Left ventricle myocardium inferior (tissue), 1 donor: ENCODE data around the gene ZBTB49. TPM values are rescaled to one million over a fixed set of nuclear protein-coding genes. Genes with fewer than 3 reads are reported as not detected.

Experiments used
- DNase-seq: peaks from one replicate; pipeline ENCODE4 v3.0.0-alpha.2; 2020
- H3K27ac ChIP-seq: fragments of 200-600 bp; replicated peaks from 2 replicates; pipeline ENCODE4 v1.8.0; 2021
- H3K27me3 ChIP-seq: fragments of 200-600 bp; 2 replicates; pipeline ENCODE4 v1.8.0; 2021; ENCODE audit warnings: low read depth
- H3K36me3 ChIP-seq: fragments of 200-600 bp; 2 replicates; pipeline ENCODE4 v1.8.0; 2021
- H3K4me1 ChIP-seq: fragments of 200-600 bp; 2 replicates; pipeline ENCODE4 v1.8.0; 2021
- H3K4me3 ChIP-seq: fragments of 200-600 bp; 2 replicates; pipeline ENCODE4 v1.8.0; 2021; ENCODE audit warnings: mild to moderate bottlenecking, moderate library complexity
- H3K9me3 ChIP-seq: fragments of 200-600 bp; replicated peaks from 2 replicates; pipeline ENCODE4 v1.8.0; 2021
- CTCF ChIP-seq: fragments of 200-600 bp; IDR thresholded peaks from 2 replicates; pipeline ENCODE4 v1.8.0; 2021; ENCODE audit warnings: antibody characterized with exemption, mild to moderate bottlenecking, borderline replicate concordance
- intact Hi-C: fragments of 100-400 bp; cut with micrococcal nuclease; formaldehyde crosslinking; loops from one replicate; pipeline ENCODE4 v1.11.0; 2022
- total RNA-seq: library from RNA; stranded (reverse); fragmentation: NEBNext Ultra II Directional; extraction: Animal tissue kit (Norgen Biotek cat#: 25700); gene quantifications from one replicate; pipeline ENCODE4 v1.2.1, GENCODE V29; 2021
- donor health status: DM: no; HTN: yes; CAD: no; lungs with severe emphysema.

Gene ZBTB49
- total RNA-seq, 1 donor from 2014 or later = 1.9 TPM

GRCh38 chr4:4299006-4299405, 9.0 kb downstream of the ZBTB49 start:
- intact Hi-C loops = no loop called here
- H3K4me3 ChIP-seq = no peak overlapping the region
- H3K27me3 ChIP-seq = no peaks in the 10 kb centered on the region
- no peak overlapping the region for H3K27ac ChIP-seq
- TF ChIP-seq CTCF = no peak
- DNase-seq = no peak
- no peaks in the 10 kb centered on the region for H3K9me3 ChIP-seq
- H3K4me1 ChIP-seq = peaks cover 11% of the 10 kb centered on the region
- peaks cover 31% of the 10 kb centered on the region for H3K36me3 ChIP-seq

- Histone ChIP-seq H3K9me3 (no peaks in the 10 kb centered on the region), H3K4me3 (no peak overlapping the region), H3K4me1 (peaks cover 11% of the 10 kb centered on the region), H3K27me3 (no peaks in the 10 kb centered on the region), H3K36me3 (peaks cover 50% of the 10 kb centered on the region), H3K27ac (peak overlapping the region; percentile 7)
- no peak for TF ChIP-seq CTCF
- intact Hi-C loops = no loop called here
- DNase-seq = no peak
Observed at GRCh38 chr4:4302001-4302400, 11.9 kb downstream of the ZBTB49 start.

- peak overlapping the region; percentile 7 for H3K27ac ChIP-seq
- no peak overlapping the region for H3K4me3 ChIP-seq
- peaks cover 11% of the 10 kb centered on the region for H3K4me1 ChIP-seq
- H3K27me3 ChIP-seq = no peaks in the 10 kb centered on the region
- no peak for DNase-seq
- no peaks in the 10 kb centered on the region for H3K9me3 ChIP-seq
- intact Hi-C loops = no loop called here
- peaks cover 54% of the 10 kb centered on the region for H3K36me3 ChIP-seq
- TF ChIP-seq CTCF = no peak
Observed at GRCh38 chr4:4302416-4302815, 12.4 kb downstream of the ZBTB49 start.

GRCh38 chr4:4306920-4307319, 16.9 kb downstream of the ZBTB49 start:
- peaks cover 9% of the 10 kb centered on the region for H3K4me1 ChIP-seq
- H3K36me3 ChIP-seq = peaks cover 39% of the 10 kb centered on the region
- intact Hi-C loops = no loop called here
- no peak for DNase-seq
- H3K27ac ChIP-seq = no peak overlapping the region
- no peak overlapping the region for H3K4me3 ChIP-seq
- H3K27me3 ChIP-seq = no peaks in the 10 kb centered on the region
- no peak for TF ChIP-seq CTCF
- H3K9me3 ChIP-seq = no peaks in the 10 kb centered on the region

GRCh38 chr4:4308800-4309441, 18.9 kb downstream of the ZBTB49 start:
- Histone ChIP-seq H3K9me3 (no peaks in the 10 kb centered on the region), H3K27me3 (no peaks in the 10 kb centered on the region), H3K4me3 (no peak overlapping the region), H3K36me3 (peaks cover 42% of the 10 kb centered on the region), H3K27ac (no peak overlapping the region), H3K4me1 (no peaks in the 10 kb centered on the region)
- no peak for DNase-seq
- intact Hi-C loops = no loop called here
- no peak for TF ChIP-seq CTCF
